ENCODE measurements around the gene KCNN3. TPM values are rescaled to one million over a fixed set of nuclear protein-coding genes. Genes with fewer than 3 reads are reported as not detected.

Gene KCNN3
- total RNA-seq, 4 donors from 2014 or later, result 0.21 to 0.78 (median 0.26) TPM

- WGBS, 2 donors, result 80 to 82% methylated on average over 16 of the region's 16 CpGs
- DNase-seq (ENCODE audit: low spot score in 2 of 2), result no peak
- H3K9me3 ChIP-seq, result no peaks in the 10 kb centered on the region
Observed at GRCh38 chr1:154801234-154802011, 68.7 kb downstream of the KCNN3 start.

GRCh38 chr1:154799188-154799587 lies 70.9 kb downstream of the KCNN3 start:
- no peak overlapping the region for H3K4me3 ChIP-seq
- no peak overlapping the region for H3K27ac ChIP-seq
- DNase-seq (ENCODE audit: low spot score in 2 of 2), result no peak
- H3K9me3 ChIP-seq, result no peaks in the 10 kb centered on the region
- no peaks in the 10 kb centered on the region for H3K4me1 ChIP-seq
- 77 to 79% methylated on average over 3 to 5 of the region's 5 CpGs for WGBS, 2 donors
- H3K36me3 ChIP-seq, result no peaks in the 10 kb centered on the region
- TF ChIP-seq CTCF (IDR thresholded peaks at IDR 0.05) (no peak), POLR2A (IDR thresholded peaks at IDR 0.05) (no peak), EP300 (IDR thresholded peaks at IDR 0.05) (no peak)
- peaks cover 0 to 6% of the 10 kb centered on the region in 2 donors for H3K27me3 ChIP-seq

More at GRCh38 chr1:154801234-154802011, 68.7 kb downstream of the KCNN3 start:
- Histone ChIP-seq H3K4me3 (no peak overlapping the region), H3K36me3 (no peaks in the 10 kb centered on the region), H3K27ac (no peak overlapping the region), H3K27me3 (peaks cover 0 to 17% of the 10 kb centered on the region in 2 donors), H3K4me1 (no peaks in the 10 kb centered on the region)
- TF ChIP-seq EP300 (IDR thresholded peaks at IDR 0.05), result no peak
- TF ChIP-seq POLR2A (IDR thresholded peaks at IDR 0.05), result no peak
- no peak for TF ChIP-seq CTCF (IDR thresholded peaks at IDR 0.05)

- DNase-seq (ENCODE audit: low spot score in 2 of 2), result no peak
- TF ChIP-seq EP300 (IDR thresholded peaks at IDR 0.05) (no peak), CTCF (IDR thresholded peaks at IDR 0.05) (no peak), POLR2A (IDR thresholded peaks at IDR 0.05) (no peak)
- H3K27me3 ChIP-seq, result peaks cover 0 to 11% of the 10 kb centered on the region in 2 donors
- 75 to 87% methylated on average over 1 of the region's 1 CpG for WGBS, 2 donors
- H3K9me3 ChIP-seq, result no peaks in the 10 kb centered on the region
- no peak overlapping the region for H3K4me3 ChIP-seq
- no peaks in the 10 kb centered on the region for H3K36me3 ChIP-seq
- no peak overlapping the region for H3K27ac ChIP-seq
- no peaks in the 10 kb centered on the region for H3K4me1 ChIP-seq
Observed at GRCh38 chr1:154798645-154799044, 71.4 kb downstream of the KCNN3 start.

- no peaks in the 10 kb centered on the region for H3K4me1 ChIP-seq
- H3K9me3 ChIP-seq, result no peaks in the 10 kb centered on the region
- peaks cover 0 to 18% of the 10 kb centered on the region in 2 donors for H3K27me3 ChIP-seq
- no peak overlapping the region for H3K4me3 ChIP-seq
- H3K36me3 ChIP-seq, result no peaks in the 10 kb centered on the region
- WGBS, 2 donors, result 87% methylated on average over 6 of the region's 6 CpGs
- no peak for TF ChIP-seq POLR2A (IDR thresholded peaks at IDR 0.05)
- TF ChIP-seq EP300 (IDR thresholded peaks at IDR 0.05), result no peak
- no peak overlapping the region for H3K27ac ChIP-seq
- no peak for DNase-seq (ENCODE audit: low spot score in 2 of 2)
Observed at GRCh38 chr1:154797175-154797574, 72.9 kb downstream of the KCNN3 start.

GRCh38 chr1:154796303-154796892 lies 73.7 kb downstream of the KCNN3 start:
- TF ChIP-seq CTCF (IDR thresholded peaks at IDR 0.05), result no peak
- no peak for TF ChIP-seq EP300 (IDR thresholded peaks at IDR 0.05)
- no peak for TF ChIP-seq POLR2A (IDR thresholded peaks at IDR 0.05)
- Histone ChIP-seq H3K9me3 (no peaks in the 10 kb centered on the region), H3K4me1 (peaks cover 0 to 5% (median 0%) of the 10 kb centered on the region in 4 donors), H3K27ac (no peak overlapping the region), H3K27me3 (peaks cover 0 to 26% of the 10 kb centered on the region in 2 donors), H3K36me3 (no peaks in the 10 kb centered on the region), H3K4me3 (no peak overlapping the region)
- WGBS, 2 donors, result 66 to 71% methylated on average over 15 of the region's 15 CpGs
- DNase-seq (ENCODE audit: low spot score in 2 of 2), result no peak
